K562 (cell line): Measurements from ENCODE around the gene NAA38. TPM values are rescaled to one million over a fixed set of nuclear protein-coding genes. Genes with fewer than 3 reads are reported as not detected.

Source experiments
- ATAC-seq: fragments of 200-7000 bp; cut with Tn5 transposase; 3 replicates; pipeline ENCODE4 v1.9.1; 2020; ENCODE audit warnings: moderate library complexity
- BruUV-seq: library from RNA; stranded (reverse); fragments of 400-500 nt; replicated peaks from 2 replicates; lab custom pipeline; 2021; lab: Mats Ljungman, UMichigan
- CTCF ChIA-PET: fragments of 300-600 bp; formaldehyde crosslinking; extraction: SDS; loops from one replicate; lab custom pipeline; 2021; ENCODE audit warnings: low intra/inter-chr PET ratio; lab: Yijun Ruan, JAX
- POLR2A ChIA-PET: fragments of 300-600, 350-650 bp; sonication (Branson Sonifier 250); formaldehyde crosslinking; extraction: SDS; loops from one replicate; lab custom pipeline; 2021; ENCODE audit warnings: antibody characterized with exemption, inconsistent platforms; lab: Yijun Ruan, JAX
- DNase-seq, 4 experiments: peaks; one replicate each; pipeline versions ENCODE4 v3.0.0 to v3.0.0-alpha.2; 2011 to 2018; ENCODE audit warnings: low spot score in 3 of 4, mixed read lengths in 3 of 4; ENCODE audit errors: extremely low read depth in 1 of 4
- FAIRE-seq: peaks from 2 replicates; lab custom pipeline; 2011; peaks lifted over from hg19 to GRCh38; lab: Jason Lieb, UNC
- H2AFZ ChIP-seq: 2 replicates; pipeline ENCODE4 v1.6.0; 2011; ENCODE audit warnings: low read depth, low read length, control low read depth, inconsistent platforms
- H3K27ac ChIP-seq: fragments of 200-600 bp; 3 replicates; pipeline ENCODE4 v1.8.0; 2011; ENCODE audit warnings: low read depth, mild to moderate bottlenecking, control low read depth, inconsistent platforms, low read length, moderate library complexity, mixed read lengths; ENCODE audit errors: extremely low read depth
- H3K27me3 ChIP-seq, 2 experiments: fragments of 300-600 bp in 1 of 2; 2 replicates in 1 of 2; 3 replicates in 1 of 2; pipeline versions ENCODE4 v1.6.0 to v1.8.0; 2011; ENCODE audit warnings: inconsistent platforms in 2 of 2, low read length in 2 of 2, mild to moderate bottlenecking in 1 of 2, mixed read lengths in 1 of 2, moderate library complexity in 1 of 2; ENCODE audit not compliant: control insufficient read depth in 2 of 2, insufficient read depth in 2 of 2
- H3K36me3 ChIP-seq: fragments of 300-600 bp; 3 replicates; pipeline ENCODE4 v1.8.0; 2011; ENCODE audit warnings: mild to moderate bottlenecking, low read length, inconsistent platforms; ENCODE audit not compliant: control insufficient read depth, insufficient read depth
- H3K4me1 ChIP-seq, 2 experiments: fragments of 200-600 bp in 1 of 2; replicated peaks in 1 of 2; 2 replicates in 1 of 2; 3 replicates in 1 of 2; pipeline versions ENCODE4 v1.5.1 to v1.8.0; 2011; ENCODE audit warnings: inconsistent platforms in 2 of 2, low read length in 2 of 2, mild to moderate bottlenecking in 1 of 2, mixed read lengths in 1 of 2, moderate library complexity in 1 of 2; ENCODE audit not compliant: control insufficient read depth in 2 of 2, insufficient read depth in 2 of 2
- H3K4me2 ChIP-seq: 2 replicates; pipeline ENCODE4 v1.6.1; 2011; ENCODE audit warnings: low read length, control low read depth, inconsistent platforms, mixed read lengths; ENCODE audit not compliant: insufficient read depth
- H3K4me3 ChIP-seq: fragments of 200-600 bp; sonication (generic), shearing (Covaris generic); 2 replicates; pipeline ENCODE4 v1.5.1; 2016; ENCODE audit warnings: control low read depth, inconsistent platforms
- H3K79me2 ChIP-seq: fragments of 200-600 bp; 3 replicates; pipeline ENCODE4 v1.8.0; 2011; ENCODE audit warnings: low read length, inconsistent platforms; ENCODE audit not compliant: control insufficient read depth, insufficient read depth
- H3K9ac ChIP-seq, 2 experiments: 2 replicates each; pipeline versions ENCODE4 v1.6.0 to v1.6.1; 2011; ENCODE audit warnings: low read depth in 2 of 2, low read length in 2 of 2, control low read depth in 1 of 2, inconsistent platforms in 1 of 2, mild to moderate bottlenecking in 1 of 2, mixed read lengths in 1 of 2; ENCODE audit not compliant: insufficient read depth in 1 of 2
- H3K9me1 ChIP-seq: one replicate; pipeline ENCODE4 v1.6.0; 2011; ENCODE audit warnings: inconsistent platforms, mild to moderate bottlenecking, low read length, moderate library complexity; ENCODE audit not compliant: control insufficient read depth, insufficient read depth
- H3K9me3 ChIP-seq: replicated peaks from 2 replicates; pipeline ENCODE4 v1.5.1; 2011; ENCODE audit warnings: low read depth, low read length, inconsistent platforms; ENCODE audit not compliant: control insufficient read depth, insufficient read depth
- H4K20me1 ChIP-seq: replicated peaks from 2 replicates; pipeline ENCODE4 v1.6.1; 2011; ENCODE audit warnings: low read length, inconsistent platforms, mixed read lengths; ENCODE audit not compliant: control insufficient read depth, insufficient read depth
- ATF1 ChIP-seq, 2 experiments: fragments of 450-650 bp in 1 of 2; IDR thresholded peaks; 2 replicates each; pipeline ENCODE4 v1.6.1; 2016; ENCODE audit warnings: missing compliant biosample characterization in 1 of 2, missing genetic modification characterization in 1 of 2
- CBFA2T2 ChIP-seq: fragments of 450-650 bp; conservative IDR thresholded peaks from 2 replicates; pipeline ENCODE4 v1.6.1; 2017; ENCODE audit warnings: mild to moderate bottlenecking
- FOXJ3 ChIP-seq: sonication (generic); formaldehyde crosslinking; IDR thresholded peaks from 2 replicates; pipeline ENCODE4 v1.4.0; 2020; ENCODE audit warnings: mild to moderate bottlenecking, missing genetic modification reagents
- GTF2A2 ChIP-seq: IDR thresholded peaks from 2 replicates; pipeline ENCODE4 v1.6.1; 2016; ENCODE audit warnings: mild to moderate bottlenecking, missing genetic modification characterization, missing compliant biosample characterization
- NFRKB ChIP-seq: fragments of 450-650 bp; IDR thresholded peaks from 2 replicates; pipeline ENCODE4 v1.6.1; 2016; ENCODE audit warnings: low read depth
- SMARCC2 ChIP-seq: fragments of 450-650 bp; IDR thresholded peaks from 2 replicates; pipeline ENCODE4 v1.6.1; 2017; ENCODE audit warnings: antibody characterized with exemption, moderate library complexity, mild to moderate bottlenecking, low read depth
- ZC3H4 ChIP-seq: sonication (generic); formaldehyde crosslinking; IDR thresholded peaks from 2 replicates; pipeline ENCODE4 v1.9.0; 2021; ENCODE audit warnings: missing genetic modification reagents, borderline replicate concordance
- ZKSCAN8 ChIP-seq: fragments of 200-800 bp; sonication (Bioruptor generic); IDR thresholded peaks from 2 replicates; pipeline ENCODE4 v1.6.1; 2016; ENCODE audit warnings: missing genetic modification characterization, missing compliant biosample characterization
- ZNF146 ChIP-seq: IDR thresholded peaks from one replicate; pipeline ENCODE4 v1.6.1; 2018; ENCODE audit warnings: missing compliant biosample characterization; ENCODE audit not compliant: unreplicated experiment
- WGBS: fragments of 100-300 bp; shearing (Covaris generic); methylation state at CpG from one replicate; pipeline ENCODE4 v1.1.6; 2016; ENCODE audit warnings: low coverage, mixed read lengths; ENCODE audit not compliant: insufficient coverage; ENCODE audit errors: missing lambda C conversion rate; 5-methylcytosine and 5-hydroxymethylcytosine counted together
- in situ Hi-C: fragments of 300-500 bp; cut with MboI; formaldehyde crosslinking; loops from 4 replicates; pipeline ENCODE4 v1.15.0; 2018; ENCODE audit warnings: inconsistent platforms, mixed read lengths
- intact Hi-C: fragments of 100-400 bp; cut with micrococcal nuclease; formaldehyde crosslinking; loops from 2 replicates; pipeline ENCODE4 v1.14.2; 2022
- polyA plus RNA-seq, 8 experiments: library from polyadenylated mRNA; depleted of rRNA in 4 of 8; stranded (reverse) in 5 of 8; unstranded in 3 of 8; fragments of >200 nt; fragmentation: Nextera tagmentation in 2 of 8; fragmentation: Illumina TruSeq in 1 of 8; extraction: Ambion mirVana in 2 of 8; extraction: Trizol in 1 of 8; gene quantifications; 2 replicates each; pipeline versions ENCODE4 v1.2.1 to v1.2.3, GENCODE V29; 2011 to 2014; ENCODE audit warnings: inconsistent platforms in 1 of 8, missing spikeins in 1 of 8
- total RNA-seq, 7 experiments: library from RNA; depleted of rRNA in 6 of 7; stranded (reverse); fragments of >200 nt in 6 of 7; fragmentation: Illumina TruSeq in 2 of 7; extraction: Trizol in 2 of 7; gene quantifications; 2 replicates each; pipeline versions ENCODE4 v1.2.1 to v1.2.3, GENCODE V29; 2011 to 2021; ENCODE audit warnings: low replicate concordance in 1 of 7
- TF ChIP-seq, protein P1 (sequence below): fragments of 450-650 bp; formaldehyde crosslinking; IDR thresholded peaks from 2 replicates; pipeline ENCODE4 v1.4.0; 2020; ENCODE audit warnings: mild to moderate bottlenecking
- TF ChIP-seq, protein P2 (sequence below): IDR thresholded peaks from 2 replicates; pipeline ENCODE4 v1.6.1; 2014; ENCODE audit warnings: antibody characterized with exemption
- TF ChIP-seq, protein P3 (sequence below): fragments of 450-650 bp; formaldehyde crosslinking; IDR thresholded peaks from 2 replicates; pipeline ENCODE4 v1.4.0; 2020; ENCODE audit warnings: mild to moderate bottlenecking, moderate library complexity
- TF ChIP-seq, protein P4 (sequence below): sonication (generic); formaldehyde crosslinking; IDR thresholded peaks from 2 replicates; pipeline ENCODE4 v1.8.0; 2023; ENCODE audit warnings: missing genetic modification reagents, mild to moderate bottlenecking, borderline replicate concordance

Gene NAA38
- total and polyA plus RNA-seq, 9 of the 15 experiments (the other 6 are each of a cell fraction or from before 2014, with no cell fraction given), result 16.4 to 99.8 (median 57.3) TPM

DNA sequence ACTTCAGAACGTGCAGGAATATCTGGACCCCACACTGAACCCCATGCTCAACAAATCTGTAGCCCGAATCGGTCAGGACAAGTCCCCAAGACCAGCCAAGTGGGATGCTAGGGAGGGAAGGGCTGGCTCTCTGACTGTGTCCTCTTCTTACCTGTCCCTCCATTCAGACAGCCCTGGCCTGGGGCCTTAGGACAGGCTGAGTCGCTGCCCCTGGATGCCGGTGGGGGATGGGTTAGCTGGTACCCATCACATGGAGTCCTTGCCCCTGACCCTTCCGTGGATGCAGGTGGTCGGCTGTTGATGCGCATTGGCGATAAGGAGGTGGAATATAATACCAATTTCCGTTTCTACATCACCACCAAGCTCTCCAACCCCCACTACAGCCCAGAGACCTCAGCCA lies 39.3 kb downstream of the NAA38 start (continued):
- TF ChIP-seq, protein P1, sequence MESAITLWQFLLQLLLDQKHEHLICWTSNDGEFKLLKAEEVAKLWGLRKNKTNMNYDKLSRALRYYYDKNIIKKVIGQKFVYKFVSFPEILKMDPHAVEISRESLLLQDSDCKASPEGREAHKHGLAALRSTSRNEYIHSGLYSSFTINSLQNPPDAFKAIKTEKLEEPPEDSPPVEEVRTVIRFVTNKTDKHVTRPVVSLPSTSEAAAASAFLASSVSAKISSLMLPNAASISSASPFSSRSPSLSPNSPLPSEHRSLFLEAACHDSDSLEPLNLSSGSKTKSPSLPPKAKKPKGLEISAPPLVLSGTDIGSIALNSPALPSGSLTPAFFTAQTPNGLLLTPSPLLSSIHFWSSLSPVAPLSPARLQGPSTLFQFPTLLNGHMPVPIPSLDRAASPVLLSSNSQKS, result no peak

DNA sequence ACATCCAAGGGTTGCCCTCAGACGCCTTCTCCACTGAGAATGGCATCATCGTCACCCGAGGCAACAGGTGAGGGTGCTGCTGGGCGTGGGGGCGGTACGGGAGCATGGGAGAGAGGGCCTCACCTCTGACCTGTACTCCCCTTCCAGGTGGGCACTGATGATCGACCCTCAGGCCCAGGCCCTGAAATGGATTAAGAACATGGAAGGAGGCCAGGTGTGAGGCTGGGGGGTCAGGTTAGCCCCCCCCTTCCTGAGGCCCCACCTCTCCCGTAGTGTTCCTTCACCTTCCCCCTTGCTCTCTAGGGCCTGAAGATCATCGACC lies 39.8 kb downstream of the NAA38 start:
- in situ Hi-C loops, result no loop called here
- WGBS, result 12% methylated on average over 6 of the region's 9 CpGs
- Histone ChIP-seq H2AFZ (no peak overlapping the region), H3K79me2 (no peaks in the 10 kb centered on the region), H3K27ac (no peak overlapping the region), H3K9me3 (no peaks in the 10 kb centered on the region), H3K27me3 (peaks cover 15 to 61% of the 10 kb centered on the region in 2 experiments), H3K9me1 (no peaks in the 10 kb centered on the region), H3K36me3 (no peaks in the 10 kb centered on the region), H3K9ac (no peak overlapping the region), H4K20me1 (no peaks in the 10 kb centered on the region; the same call in 1 of the 2 replicates), H3K4me1 (no peaks in the 10 kb centered on the region; a peak in 1 of 5 replicates), H3K4me2 (no peak overlapping the region), H3K4me3 (no peak overlapping the region)
- POLR2A ChIA-PET, result no interaction called here
- DNase-seq (no peak), FAIRE-seq (no peak), ATAC-seq (no peak)
- intact Hi-C loops, result no loop called here
- CTCF ChIA-PET, result no interaction called here
- no TSS peak for BruUV-seq
- TF ChIP-seq, protein P2, sequence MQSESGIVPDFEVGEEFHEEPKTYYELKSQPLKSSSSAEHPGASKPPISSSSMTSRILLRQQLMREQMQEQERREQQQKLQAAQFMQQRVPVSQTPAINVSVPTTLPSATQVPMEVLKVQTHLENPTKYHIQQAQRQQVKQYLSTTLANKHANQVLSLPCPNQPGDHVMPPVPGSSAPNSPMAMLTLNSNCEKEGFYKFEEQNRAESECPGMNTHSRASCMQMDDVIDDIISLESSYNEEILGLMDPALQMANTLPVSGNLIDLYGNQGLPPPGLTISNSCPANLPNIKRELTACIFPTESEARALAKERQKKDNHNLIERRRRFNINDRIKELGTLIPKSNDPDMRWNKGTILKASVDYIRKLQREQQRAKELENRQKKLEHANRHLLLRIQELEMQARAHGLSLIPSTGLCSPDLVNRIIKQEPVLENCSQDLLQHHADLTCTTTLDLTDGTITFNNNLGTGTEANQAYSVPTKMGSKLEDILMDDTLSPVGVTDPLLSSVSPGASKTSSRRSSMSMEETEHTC, result no peak
- TF ChIP-seq SMARCC2 (no peak), FOXJ3 (no peak), ZC3H4 (CRISPR knock-in tag) (no peak), ZKSCAN8 (CRISPR knock-in tag) (no peak), CBFA2T2 (no peak), NFRKB (no peak), ZNF146 (CRISPR knock-in tag) (no peak), GTF2A2 (tag) (no peak), ATF1 (CRISPR knock-in tag; IDR thresholded peaks at IDR 0.05) (no peak), ATF1 (tag; IDR thresholded peaks at IDR 0.05) (no peak)
- TF ChIP-seq, protein P3, sequence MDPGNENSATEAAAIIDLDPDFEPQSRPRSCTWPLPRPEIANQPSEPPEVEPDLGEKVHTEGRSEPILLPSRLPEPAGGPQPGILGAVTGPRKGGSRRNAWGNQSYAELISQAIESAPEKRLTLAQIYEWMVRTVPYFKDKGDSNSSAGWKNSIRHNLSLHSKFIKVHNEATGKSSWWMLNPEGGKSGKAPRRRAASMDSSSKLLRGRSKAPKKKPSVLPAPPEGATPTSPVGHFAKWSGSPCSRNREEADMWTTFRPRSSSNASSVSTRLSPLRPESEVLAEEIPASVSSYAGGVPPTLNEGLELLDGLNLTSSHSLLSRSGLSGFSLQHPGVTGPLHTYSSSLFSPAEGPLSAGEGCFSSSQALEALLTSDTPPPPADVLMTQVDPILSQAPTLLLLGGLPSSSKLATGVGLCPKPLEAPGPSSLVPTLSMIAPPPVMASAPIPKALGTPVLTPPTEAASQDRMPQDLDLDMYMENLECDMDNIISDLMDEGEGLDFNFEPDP (CRISPR knock-in tag), result no peak
- TF ChIP-seq, protein P4, sequence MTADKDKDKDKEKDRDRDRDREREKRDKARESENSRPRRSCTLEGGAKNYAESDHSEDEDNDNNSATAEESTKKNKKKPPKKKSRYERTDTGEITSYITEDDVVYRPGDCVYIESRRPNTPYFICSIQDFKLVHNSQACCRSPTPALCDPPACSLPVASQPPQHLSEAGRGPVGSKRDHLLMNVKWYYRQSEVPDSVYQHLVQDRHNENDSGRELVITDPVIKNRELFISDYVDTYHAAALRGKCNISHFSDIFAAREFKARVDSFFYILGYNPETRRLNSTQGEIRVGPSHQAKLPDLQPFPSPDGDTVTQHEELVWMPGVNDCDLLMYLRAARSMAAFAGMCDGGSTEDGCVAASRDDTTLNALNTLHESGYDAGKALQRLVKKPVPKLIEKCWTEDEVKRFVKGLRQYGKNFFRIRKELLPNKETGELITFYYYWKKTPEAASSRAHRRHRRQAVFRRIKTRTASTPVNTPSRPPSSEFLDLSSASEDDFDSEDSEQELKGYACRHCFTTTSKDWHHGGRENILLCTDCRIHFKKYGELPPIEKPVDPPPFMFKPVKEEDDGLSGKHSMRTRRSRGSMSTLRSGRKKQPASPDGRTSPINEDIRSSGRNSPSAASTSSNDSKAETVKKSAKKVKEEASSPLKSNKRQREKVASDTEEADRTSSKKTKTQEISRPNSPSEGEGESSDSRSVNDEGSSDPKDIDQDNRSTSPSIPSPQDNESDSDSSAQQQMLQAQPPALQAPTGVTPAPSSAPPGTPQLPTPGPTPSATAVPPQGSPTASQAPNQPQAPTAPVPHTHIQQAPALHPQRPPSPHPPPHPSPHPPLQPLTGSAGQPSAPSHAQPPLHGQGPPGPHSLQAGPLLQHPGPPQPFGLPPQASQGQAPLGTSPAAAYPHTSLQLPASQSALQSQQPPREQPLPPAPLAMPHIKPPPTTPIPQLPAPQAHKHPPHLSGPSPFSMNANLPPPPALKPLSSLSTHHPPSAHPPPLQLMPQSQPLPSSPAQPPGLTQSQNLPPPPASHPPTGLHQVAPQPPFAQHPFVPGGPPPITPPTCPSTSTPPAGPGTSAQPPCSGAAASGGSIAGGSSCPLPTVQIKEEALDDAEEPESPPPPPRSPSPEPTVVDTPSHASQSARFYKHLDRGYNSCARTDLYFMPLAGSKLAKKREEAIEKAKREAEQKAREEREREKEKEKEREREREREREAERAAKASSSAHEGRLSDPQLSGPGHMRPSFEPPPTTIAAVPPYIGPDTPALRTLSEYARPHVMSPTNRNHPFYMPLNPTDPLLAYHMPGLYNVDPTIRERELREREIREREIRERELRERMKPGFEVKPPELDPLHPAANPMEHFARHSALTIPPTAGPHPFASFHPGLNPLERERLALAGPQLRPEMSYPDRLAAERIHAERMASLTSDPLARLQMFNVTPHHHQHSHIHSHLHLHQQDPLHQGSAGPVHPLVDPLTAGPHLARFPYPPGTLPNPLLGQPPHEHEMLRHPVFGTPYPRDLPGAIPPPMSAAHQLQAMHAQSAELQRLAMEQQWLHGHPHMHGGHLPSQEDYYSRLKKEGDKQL (CRISPR knock-in tag), result no peak
